Astrocyte of the spinal cord (primary cell): ENCODE results near the gene LHPP.
"Not testable (repeated sequence)": the region's sequence is repeated elsewhere in the genome, so short reads cannot be mapped to it uniquely, and the experiment has no call there.

ENCODE experiments used
- DNase-seq: peaks from one replicate; pipeline ENCODE4 v3.0.0; 2011; ENCODE audit warnings: low read depth, low spot score
- H3K4me3 ChIP-seq: 2 replicates; pipeline ENCODE4 v1.5.1; 2011; ENCODE audit warnings: low read depth, mild to moderate bottlenecking, low read length, moderate library complexity
- CTCF ChIP-seq: IDR thresholded peaks from 2 replicates; pipeline ENCODE4 v1.5.1; 2012; ENCODE audit warnings: low read depth, mild to moderate bottlenecking, low read length, inconsistent platforms
- in situ Hi-C: cut with HindIII; loops from 2 replicates; pipeline ENCODE4 v1.10.0; 2017; ENCODE audit warnings: low sequenced_read_pairs

Gene LHPP

GRCh38 chr10:124543971-124544370, 82.3 kb downstream of the LHPP start:
- TF ChIP-seq CTCF: no peak
- in situ Hi-C loops: no loop called here
- H3K4me3 ChIP-seq: no peak overlapping the region
- DNase-seq: no peak

- in situ Hi-C loops: no loop called here
- no peak overlapping the region for H3K4me3 ChIP-seq
- no peak for DNase-seq
- no peak for TF ChIP-seq CTCF
Observed at GRCh38 chr10:124544711-124545110, 83.1 kb downstream of the LHPP start.

GRCh38 chr10:124545351-124546054, 83.9 kb downstream of the LHPP start:
- no peak for TF ChIP-seq CTCF

GRCh38 chr10:124546055-124546369, 84.4 kb downstream of the LHPP start:
- no peak overlapping the region for H3K4me3 ChIP-seq
- TF ChIP-seq CTCF: no peak
- no peak for DNase-seq
- in situ Hi-C loops: no loop called here

More at GRCh38 chr10:124545351-124546054, 83.9 kb downstream of the LHPP start:
- in situ Hi-C loops: no loop called here
- no peak overlapping the region for H3K4me3 ChIP-seq
- no peak for DNase-seq

GRCh38 chr10:124546957-124547646, 85.5 kb downstream of the LHPP start:
- DNase-seq: no peak
- TF ChIP-seq CTCF: no peak
- in situ Hi-C loops: no loop called here
- no peak overlapping the region for H3K4me3 ChIP-seq

GRCh38 chr10:124547647-124548168, 86.1 kb downstream of the LHPP start:
- DNase-seq: no peak
- TF ChIP-seq CTCF: no peak
- in situ Hi-C loops: no loop called here
- H3K4me3 ChIP-seq: no peak overlapping the region

- DNase-seq, H3K4me3 ChIP-seq, in situ Hi-C loops: not testable (repeated sequence)
Observed at GRCh38 chr10:124549171-124549570, 87.5 kb downstream of the LHPP start.
